Skin epidermis (tissue), 12 donors: Measurements from ENCODE around the gene FSTL4.
"Not testable (repeated sequence)": the region's sequence is repeated elsewhere in the genome, so short reads cannot be mapped to it uniquely, and the experiment has no call there.

Experiments used
- H3K27ac ChIP-seq, 21 experiments: fragments of 200-600 bp; sonication (generic) in 11 of 21; one replicate each; pipeline ENCODE4 v1.5.0; 2020; ENCODE audit warnings: mild to moderate bottlenecking in 3 of 21, inconsistent platforms in 2 of 21, moderate library complexity in 2 of 21
- H3K4me3 ChIP-seq, 7 experiments: fragments of 200-600 bp; sonication (generic) in 2 of 7; one replicate each; pipeline ENCODE4 v1.5.0; 2020; ENCODE audit warnings: inconsistent platforms in 2 of 7, mild to moderate bottlenecking in 2 of 7, moderate library complexity in 1 of 7

The FSTL4 gene

DNA sequence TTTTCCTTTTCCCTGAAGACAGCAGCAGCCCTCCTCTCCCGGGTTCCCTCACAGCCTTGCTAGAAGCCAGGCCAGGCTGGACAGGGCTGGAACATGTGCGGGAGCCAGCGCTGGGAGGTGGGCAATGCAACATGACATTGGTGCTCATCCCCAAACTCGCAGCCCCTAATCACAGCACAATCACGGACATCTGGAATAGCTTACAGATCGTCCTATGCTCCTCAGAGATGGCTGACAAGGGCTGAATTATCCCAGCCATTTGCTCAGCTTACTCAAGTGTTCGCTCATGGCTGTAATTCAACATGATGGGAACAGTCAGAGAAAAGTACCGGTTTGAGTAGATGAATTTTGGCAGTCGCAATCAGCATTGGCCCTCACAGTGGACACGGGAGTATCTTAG is 49.8 kb downstream of the FSTL4 start:
- Histone ChIP-seq H3K27ac (no peak overlapping the region), H3K4me3 (no peak overlapping the region)

DNA sequence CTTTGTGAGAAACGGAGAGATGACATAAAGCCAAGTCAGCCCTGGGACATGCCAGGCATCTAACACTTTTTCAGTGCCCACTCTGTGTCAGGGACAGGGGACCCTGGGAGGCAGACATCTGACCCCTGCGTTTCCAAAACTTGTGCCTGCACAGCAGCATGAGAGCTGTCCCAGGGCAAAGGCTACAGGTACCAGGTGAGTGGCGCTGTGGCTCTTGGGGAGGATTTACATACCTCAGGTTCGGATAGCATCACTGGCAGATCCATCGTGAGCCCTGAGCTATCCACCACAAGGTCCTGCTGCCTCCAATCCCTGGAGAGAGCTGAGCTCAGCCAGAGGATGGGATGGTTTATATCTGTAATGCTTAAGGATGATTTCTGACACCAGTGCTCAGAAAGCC is 52.4 kb downstream of the FSTL4 start:
- Histone ChIP-seq H3K27ac (no peak overlapping the region), H3K4me3 (no peak overlapping the region)

DNA sequence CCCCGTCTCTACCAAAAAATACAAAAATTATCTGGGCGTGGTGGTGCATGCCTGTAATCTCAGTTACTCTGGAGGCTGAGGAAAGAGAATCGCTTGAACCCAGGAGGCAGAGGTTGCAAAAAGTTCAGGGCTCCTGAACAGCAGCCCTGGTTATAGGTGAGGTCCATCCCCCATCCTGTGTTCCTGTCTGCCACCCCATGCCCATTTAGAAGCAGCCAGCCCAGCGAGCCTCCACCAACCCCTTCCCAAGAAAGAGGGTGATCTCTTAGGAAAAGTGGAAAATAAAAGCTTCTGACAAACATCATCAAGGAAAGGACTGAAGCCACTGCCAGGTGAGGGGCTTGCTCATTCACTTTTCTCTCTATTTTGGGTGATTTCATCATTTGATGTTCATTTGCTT is 55.8 kb downstream of the FSTL4 start:
- H3K4me3 ChIP-seq, result no peak overlapping the region
- H3K27ac ChIP-seq, result no peak overlapping the region

DNA sequence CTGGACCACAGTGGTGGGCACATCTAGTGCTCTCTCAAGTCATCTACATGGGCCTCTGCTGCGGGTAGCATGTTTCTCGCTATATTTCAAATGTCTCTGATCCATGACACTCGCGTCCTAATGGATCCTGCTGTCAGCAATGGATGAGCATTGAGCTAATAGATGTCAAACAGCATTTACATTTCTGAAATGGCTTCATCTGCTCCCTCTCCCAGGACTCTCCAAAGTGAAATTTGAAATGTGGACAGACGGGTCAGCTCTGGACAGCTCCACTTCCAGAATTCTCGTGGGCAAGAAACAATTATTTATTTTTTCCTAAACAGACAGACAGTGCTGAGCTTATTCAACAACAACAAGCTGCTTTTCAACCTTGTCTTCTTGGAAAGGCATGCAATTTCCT is 58.1 kb downstream of the FSTL4 start:
- Histone ChIP-seq H3K4me3 (no peak overlapping the region), H3K27ac (no peak overlapping the region)

DNA sequence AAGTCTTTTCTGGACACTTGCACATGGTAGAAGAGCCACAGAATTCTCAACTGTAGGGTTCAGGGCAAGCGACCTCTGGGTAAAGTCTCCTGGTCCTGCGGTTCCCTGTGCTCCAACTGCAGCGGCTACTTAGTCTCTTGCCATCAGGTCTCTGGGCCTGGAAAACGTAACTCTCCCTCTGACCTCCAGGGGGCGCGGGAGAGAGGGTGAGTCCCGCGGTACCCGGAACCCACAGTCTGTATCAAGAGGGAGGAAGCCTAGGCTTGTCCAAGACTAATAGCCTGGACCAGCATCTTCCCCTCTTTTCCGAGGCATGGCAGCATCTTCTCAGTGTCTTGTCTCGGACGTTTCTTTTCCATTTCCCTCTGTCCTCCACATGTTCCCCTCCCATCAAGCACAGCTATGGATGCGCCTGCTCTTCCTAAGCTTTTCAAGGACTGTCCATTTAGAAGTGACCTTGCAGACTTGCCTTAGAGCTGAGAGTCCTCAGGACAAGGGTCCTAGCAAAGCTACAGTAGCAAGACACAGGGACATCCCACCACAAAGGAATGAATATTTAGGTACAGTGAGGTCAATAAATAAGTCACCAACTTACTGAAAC is 59.3 kb downstream of the FSTL4 start:
- H3K27ac ChIP-seq, result no peak overlapping the region
- no peak overlapping the region for H3K4me3 ChIP-seq

DNA sequence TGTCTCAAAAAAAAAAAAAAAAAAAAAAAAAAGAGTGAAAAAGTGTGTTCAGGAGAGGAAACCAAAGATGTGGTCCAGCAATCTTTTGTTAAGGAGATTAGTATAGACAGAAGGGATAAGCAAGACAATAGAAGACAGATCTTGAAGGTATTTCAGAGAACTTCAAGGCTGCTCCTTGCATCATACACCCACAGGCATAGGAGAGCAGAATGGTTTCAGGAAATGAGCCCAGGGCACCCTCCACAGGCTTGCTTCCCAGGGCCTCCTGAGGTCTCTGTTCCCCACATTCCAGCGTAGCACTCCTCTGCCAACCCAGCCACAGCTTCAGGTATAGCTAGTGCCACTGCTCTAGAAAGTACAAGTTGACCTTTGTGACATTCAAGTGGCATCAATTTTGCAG is 65.8 kb downstream of the FSTL4 start:
- no peak overlapping the region for H3K4me3 ChIP-seq
- no peak overlapping the region for H3K27ac ChIP-seq

DNA sequence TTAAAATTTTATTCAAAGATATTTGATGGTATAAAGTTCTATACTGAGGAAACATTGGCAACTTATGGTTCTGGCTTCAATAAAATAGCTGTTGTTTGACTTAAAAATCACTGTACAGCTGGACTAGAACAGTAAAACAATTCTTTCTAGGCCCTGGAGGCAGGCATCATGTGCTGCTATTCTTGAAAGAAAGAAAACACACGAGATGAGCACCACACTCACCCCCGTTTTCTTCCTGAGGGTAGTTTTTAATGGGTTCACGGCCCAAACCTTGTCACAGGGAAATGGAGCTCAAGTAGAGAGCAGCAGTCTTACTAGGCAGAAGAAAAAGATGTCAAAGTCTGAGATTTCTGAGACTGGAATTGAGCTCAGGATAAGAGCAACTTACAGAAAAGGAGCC is 68.0 kb downstream of the FSTL4 start:
- Histone ChIP-seq H3K27ac (no peak overlapping the region), H3K4me3 (no peak overlapping the region)

DNA sequence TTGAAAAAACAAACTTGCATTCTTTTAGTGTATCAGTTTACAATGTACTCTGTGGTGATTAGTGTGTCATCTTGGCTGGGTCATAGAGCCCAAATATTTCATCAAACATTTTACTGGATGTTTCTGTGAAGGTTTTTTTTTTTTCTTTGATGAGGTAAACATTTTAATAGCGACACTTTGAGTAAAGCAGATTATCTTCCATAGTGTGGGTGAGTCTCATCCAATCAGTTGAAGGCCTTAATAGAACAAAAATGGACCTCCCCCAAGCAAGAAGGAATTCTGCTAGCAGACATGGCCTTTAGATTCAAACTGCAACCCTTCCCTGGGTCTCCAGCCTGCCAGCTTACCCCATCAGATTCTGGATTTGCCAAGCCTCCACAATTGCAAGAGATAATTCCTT is 72.5 kb downstream of the FSTL4 start:
- H3K4me3 ChIP-seq, result no peak overlapping the region
- H3K27ac ChIP-seq, result no peak overlapping the region

DNA sequence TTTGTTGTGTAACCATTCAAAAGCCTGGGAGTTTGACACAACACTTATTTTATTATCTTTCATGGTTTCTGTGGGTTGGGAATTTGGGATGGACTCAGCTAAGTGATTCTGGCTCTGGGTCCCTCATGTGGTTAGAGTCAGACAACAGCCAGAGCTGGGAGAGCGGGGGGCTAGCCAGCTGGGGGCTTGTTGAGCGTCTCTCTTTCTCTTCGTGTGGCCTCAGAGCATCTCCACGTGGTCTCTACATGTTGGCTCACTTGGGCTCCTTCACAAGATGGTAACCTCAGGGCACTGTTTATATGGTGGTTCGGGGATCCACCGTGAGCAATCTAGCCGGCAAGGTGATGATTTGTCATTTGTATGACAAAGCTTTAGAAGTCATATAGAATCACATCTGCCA is 73.6 kb downstream of the FSTL4 start:
- Histone ChIP-seq H3K4me3 (no peak overlapping the region), H3K27ac (no peak overlapping the region)

DNA sequence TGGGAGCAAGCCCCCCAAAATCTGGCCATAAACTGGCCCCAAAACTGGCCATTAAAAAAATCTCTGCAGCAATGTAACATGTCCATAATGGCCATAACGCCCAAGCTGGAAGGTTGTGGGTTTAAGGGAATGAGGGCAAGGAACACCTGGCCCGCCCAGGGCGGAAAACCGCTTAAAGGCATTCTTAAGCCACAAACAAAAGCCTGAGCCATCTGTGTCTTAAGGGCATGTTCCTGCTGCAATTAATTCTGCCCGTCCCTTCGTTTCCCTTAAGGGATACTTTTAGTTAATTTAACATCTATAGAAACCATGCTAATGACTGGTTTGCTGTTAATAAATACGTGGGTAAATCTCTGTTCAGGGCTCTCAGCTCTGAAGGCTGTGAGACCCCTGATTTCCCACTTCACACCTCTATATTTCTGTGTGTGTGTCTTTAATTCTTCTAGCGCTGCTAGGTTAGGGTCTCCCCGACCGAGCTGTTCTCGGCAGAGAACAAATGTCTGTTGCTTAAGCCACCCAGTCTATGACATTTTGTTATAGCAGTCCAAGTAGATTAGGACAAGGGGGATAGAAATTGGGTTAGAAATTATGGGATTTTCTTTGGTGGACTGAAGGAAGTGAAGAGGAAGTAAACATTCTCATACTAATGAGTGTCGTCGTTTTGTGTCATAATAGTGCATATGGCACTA is 77.0 kb downstream of the FSTL4 start:
- not testable (repeated sequence) for H3K27ac ChIP-seq, H3K4me3 ChIP-seq

DNA sequence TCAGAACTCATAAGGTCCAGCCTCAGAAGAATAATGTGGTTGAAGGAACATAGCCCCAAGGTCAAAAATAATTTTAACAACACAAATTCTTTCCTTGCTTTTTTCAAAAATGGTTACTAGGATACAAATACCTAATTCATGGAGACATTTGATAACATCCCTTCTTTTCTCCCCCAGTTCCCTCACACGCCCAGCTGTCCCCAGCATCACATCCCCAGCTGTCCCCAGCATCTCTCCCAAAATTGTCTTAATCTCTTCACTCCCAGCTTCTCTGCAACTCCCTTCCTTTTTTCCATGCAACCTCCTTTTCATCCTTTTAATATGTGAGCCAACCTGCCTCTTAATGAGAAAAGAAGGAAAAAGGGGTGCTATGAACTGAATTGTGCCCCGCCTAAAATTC is 77.8 kb downstream of the FSTL4 start:
- Histone ChIP-seq H3K27ac (no peak overlapping the region), H3K4me3 (no peak overlapping the region)

DNA sequence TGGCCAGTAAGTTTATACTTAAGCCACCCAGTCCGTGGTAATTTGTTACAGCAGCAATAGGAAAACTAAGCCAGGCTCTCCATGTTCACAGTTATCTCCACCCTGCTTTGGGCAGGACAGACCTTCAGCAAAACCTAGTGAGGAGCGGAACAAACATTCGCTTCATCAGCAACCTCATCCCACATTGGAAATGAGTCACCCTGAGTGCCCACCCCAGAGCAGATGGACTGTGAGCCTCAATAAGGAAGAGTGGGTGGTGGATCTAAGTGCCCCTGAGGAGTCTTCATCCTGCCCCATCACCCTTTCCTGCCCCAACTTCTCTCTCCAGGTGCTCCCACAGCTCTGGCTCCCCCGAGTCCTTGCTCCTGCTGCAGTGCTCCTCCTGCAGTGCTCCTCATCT is 78.8 kb downstream of the FSTL4 start:
- H3K4me3 ChIP-seq, result no peak overlapping the region
- H3K27ac ChIP-seq, result no peak overlapping the region

DNA sequence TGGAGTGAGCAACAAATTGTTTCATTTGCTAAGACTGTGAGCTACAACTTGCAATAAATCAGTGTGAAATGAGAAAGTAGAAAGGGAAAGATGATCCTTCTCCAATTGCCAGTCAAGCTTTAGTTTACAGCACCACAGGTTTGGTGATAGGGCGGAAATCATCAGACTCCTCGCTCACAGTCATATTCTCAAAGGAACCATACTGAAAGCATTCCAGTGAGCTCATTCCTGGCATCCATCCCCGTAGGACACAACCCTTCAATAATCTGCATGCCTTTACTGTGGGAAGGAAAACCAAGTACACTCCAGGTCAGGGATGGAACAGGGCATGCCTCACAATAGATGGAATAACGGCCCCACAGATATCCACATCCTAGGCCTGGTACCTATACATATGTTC is 80.7 kb downstream of the FSTL4 start:
- H3K27ac ChIP-seq, result no peak overlapping the region
- no peak overlapping the region for H3K4me3 ChIP-seq

DNA sequence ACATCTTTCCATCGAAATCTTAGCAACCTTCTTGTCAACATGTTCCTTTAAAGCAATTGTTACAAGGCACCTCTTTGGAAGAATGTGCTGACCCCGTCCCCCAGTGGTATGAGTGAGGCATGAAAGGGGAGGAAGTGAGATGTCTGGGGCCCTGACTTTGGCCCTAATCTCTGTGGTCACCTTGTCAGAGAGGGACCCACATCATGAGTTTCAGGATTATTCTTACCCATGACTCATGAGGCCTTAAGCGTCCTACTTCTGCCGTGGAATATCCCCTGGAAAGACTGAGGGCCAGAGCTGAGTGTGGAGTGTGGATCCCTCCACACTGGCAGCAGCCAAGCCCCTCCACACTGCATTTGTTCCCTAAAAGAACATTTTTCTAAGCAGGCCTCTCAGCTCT is 81.2 kb downstream of the FSTL4 start:
- Histone ChIP-seq H3K4me3 (no peak overlapping the region), H3K27ac (no peak overlapping the region)

DNA sequence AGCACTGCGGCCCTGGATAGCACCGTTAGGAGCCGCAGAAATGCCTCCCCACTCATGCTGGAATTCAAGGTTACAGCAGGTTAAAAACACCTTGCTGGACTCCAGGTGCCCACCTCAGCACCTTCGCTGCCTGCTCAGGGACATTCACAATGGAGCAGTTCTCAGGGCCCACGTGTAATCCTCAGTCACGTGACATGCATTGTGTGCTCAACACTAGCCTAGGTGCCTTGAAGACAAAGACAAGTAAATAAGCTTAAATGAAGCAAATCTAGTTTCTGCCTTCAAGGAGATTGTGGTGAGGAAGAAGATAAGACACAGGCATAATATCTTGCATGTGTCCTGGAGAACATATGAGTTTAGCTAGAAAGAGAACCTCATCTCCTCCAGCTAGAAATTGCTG is 82.1 kb downstream of the FSTL4 start:
- Histone ChIP-seq H3K27ac (no peak overlapping the region), H3K4me3 (no peak overlapping the region)

DNA sequence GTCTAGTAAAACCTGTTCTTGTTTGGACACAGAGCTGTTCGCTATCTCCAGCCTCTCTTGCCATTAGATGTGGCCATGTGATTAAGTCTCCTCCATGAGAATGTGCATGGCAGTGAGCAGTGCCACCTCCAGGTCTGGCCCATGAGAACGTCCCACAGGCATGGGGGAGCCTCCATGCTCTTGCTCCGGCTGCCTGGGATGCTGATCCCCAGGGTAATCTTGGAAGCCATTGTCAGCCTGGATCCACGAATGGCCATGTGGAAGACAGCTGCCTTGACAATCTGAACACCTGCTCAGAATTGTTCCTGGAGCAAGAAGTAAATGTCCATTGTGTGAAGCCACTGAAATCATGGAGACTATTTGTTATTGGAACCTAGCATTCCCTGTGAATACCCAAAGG is 83.5 kb downstream of the FSTL4 start:
- H3K4me3 ChIP-seq, result no peak overlapping the region
- no peak overlapping the region for H3K27ac ChIP-seq

DNA sequence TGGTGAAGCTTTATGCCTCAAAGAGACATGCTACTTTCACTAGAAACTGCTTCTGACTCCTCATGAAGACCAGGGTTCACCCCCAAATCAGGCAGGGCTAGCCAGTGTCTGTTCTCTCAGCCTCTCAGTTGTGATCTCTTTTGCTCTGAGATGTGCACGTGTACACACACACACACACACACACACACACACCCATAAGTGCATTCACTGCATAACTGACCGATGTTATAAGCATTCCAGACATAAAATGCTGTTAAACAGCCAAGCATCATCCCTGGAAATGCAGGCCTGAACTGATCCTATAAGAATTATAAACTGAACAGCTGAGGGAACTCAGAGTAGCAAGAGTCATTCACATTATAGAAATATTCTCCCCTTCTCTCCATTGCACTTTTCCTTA is 85.0 kb downstream of the FSTL4 start:
- no peak overlapping the region for H3K4me3 ChIP-seq
- no peak overlapping the region for H3K27ac ChIP-seq

DNA sequence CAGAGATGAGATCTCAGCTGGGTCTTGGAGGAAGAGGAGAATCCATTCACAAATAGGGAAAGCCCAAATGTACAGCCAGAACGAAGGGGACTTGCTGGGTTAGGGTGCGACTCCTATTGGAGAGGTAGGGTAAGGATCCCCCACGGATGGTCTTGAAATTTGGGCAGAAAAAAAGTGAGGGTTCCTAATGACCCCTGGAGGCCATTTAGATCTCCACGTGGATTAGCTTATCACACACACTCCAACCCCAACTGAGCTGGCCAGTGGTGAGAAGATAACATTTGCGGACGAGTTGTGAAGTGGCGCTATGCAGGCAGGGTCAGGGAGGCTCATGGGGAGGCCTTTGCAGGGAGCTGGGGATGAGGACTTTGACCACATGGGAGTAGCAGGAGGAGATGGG is 86.0 kb downstream of the FSTL4 start:
- H3K27ac ChIP-seq, result no peak overlapping the region
- H3K4me3 ChIP-seq, result no peak overlapping the region

DNA sequence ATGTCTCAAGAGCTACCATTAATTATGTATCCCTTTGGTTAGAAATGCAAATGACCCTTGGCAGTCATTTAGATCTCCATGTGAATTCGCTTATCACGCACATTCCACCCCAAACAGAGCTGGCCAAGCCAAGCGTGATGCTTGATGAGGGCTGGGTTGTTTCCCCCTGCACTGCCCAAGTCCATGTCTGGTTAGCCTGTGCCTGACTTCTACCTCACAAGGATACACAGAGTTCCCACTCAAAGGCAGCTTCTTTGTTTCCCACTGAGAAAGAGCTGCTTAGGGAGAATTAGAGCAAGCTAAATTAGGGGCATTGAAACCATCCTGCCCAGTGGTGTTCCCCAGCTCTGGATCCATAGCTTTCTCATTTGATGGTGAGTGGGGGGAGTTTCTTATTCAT is 87.2 kb downstream of the FSTL4 start:
- Histone ChIP-seq H3K27ac (no peak overlapping the region), H3K4me3 (no peak overlapping the region)

DNA sequence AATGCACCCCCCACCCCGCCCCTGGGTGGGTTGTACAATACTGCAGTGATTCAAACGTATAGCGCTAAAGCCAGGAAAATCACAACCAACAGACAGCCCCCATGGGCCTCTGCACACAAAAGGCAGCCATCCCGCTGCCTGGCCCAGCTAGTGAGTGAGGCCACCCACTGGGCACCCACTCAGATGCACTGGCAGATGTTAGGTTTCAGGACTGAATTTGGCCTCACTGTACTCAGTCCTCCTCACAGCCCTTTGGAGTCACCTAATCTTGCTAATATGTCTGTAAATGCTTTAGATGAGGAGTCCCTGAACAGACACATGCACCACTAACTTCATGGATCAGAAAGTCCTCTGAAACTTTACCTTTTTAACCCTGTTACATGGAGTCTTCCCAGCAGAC is 87.7 kb downstream of the FSTL4 start:
- H3K4me3 ChIP-seq, result no peak overlapping the region
- H3K27ac ChIP-seq, result no peak overlapping the region

DNA sequence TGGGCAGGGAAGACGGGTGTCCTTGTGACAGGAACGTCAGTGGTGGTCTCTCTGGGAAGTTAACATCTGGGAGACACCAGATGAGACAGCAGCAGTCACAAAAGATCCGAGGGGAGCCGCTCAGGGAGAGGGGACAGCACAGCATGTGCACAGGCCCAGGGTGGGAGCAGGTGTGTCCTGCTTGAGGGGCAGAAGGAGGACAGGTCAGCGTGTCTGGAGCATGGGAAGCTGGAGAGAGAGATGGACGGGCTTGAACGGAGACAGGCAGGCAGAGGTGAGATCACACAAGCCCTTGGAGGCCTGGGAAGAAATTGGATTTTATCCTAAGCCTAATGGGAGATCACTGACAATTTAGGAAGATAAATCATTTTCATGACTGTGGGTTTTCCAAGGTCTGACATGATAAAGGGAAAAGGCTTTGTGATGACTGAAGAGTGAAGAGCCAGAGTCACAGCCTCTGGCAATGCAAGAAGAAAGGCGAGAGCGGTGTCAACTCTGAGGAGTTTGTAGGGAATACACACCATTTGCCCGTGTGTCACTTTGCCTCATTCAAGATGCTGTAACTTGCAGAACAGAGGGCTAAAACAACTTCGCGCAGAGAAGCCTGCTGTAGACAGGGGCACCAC is 88.3 kb downstream of the FSTL4 start:
- H3K27ac ChIP-seq, result no peak overlapping the region
- H3K4me3 ChIP-seq, result no peak overlapping the region
